Measurements from ENCODE around the gene CAND1.

The CAND1 gene

GRCh38 chr12:67348683-67349082 is 79.5 kb downstream of the CAND1 start:
- DNase-seq: no peak

DNA sequence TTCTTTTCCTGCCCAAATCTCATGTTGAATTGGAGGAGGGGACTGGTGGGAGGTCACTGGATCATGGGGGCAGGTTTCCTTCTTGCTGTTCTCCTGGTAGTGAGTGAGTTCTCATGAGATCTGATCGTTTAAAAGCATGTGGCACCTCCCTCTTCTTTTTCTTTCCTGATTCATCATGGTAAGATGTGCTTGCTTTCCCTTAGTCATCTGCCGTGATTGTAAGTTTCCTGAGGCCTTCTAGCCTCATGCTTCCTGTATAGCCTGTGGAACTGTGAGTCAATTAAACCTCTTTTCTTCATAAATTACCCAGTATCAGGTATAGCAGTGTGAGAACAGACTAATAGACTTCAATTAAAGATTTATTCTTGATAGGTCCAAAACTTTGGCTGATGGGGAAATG is 83.5 kb downstream of the CAND1 start:
- no peak for DNase-seq

- DNase-seq: no peak
Observed at GRCh38 chr12:67354322-67354721, 85.2 kb downstream of the CAND1 start.

DNA sequence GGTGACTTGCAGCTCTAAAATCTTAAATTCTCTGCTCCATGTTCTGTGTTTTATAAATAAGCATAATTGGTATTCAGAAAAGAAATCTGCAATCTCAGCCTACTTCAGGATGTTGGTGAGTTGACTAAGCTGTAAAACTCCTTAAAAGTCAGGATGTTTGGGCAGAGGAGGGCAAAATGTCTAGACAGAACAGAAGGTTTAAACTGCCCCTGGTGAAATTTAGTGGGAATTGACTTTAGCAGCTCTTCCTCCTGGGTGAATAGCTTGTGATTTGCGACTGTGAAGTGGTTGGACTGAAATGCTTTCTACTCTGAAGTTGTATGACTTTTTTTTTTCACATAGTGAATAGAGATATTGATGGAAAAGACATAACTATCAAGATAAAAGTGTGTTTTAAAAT is 85.8 kb downstream of the CAND1 start:
- peak in 1 of 2 experiments; percentile 3 for DNase-seq

DNA sequence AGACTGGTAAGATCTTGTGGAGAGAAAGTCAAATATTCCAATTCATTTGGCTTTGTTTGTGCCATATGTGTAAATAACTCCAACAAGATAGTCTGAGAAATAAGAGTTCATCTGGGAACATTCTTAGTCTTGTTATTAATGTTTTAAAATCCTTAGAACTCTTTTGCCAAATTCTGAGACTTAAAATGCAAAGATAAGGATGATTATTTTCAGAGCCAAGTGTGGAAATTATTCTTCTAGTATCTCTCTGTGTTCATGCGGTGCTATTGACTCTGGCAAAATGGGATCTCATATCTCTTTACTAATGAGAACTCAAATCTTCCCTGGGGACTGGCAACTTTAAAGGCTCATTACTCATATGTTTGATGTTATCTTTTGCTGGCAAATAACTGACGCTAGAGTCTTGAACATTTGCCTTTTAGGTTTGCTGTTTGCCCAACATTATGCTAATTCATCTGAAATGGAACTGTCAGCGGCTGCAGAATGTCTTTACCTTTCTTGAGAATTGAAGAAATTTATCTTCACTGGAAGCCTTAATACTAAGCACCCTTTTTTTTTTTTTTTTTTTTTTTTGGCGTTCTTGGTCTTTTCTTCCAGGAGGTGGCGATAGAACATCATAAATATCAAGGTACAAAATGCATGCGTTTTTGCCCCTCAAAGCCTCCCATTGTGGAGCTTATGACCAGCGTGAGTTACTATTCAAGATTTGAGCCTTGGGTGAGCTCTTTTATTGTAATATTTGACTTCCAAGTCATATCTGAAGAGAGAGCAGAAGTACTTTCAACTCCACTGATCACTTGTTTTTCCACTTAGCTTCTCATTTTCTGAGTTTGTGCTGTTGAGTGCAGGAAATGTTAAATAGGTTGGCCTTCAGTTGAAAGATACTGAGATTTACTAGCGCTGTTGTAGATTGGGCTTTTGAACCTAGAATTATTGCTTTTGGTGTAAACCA is 86.5 kb downstream of the CAND1 start:
- DNase-seq: peak in 1 of 2 experiments; percentile 67

DNA sequence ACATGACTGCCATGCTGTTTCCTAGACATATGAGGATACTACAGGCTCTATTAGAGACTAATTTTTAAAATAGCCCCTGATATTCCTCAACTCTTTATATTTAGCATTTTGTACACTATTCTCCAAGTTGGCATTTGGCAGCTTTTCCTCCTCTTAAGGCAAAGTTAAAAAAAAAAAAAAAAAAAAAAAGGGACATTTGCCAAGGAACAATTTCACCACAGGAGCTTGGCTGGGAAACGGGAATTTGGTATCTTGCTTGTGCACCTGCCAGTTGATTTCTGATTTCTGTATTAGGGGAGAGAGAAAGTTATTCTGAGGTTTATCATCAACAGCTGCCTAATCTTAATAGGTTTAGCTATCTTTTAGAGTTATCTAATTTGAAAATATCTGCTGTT is 87.2 kb downstream of the CAND1 start:
- DNase-seq: no peak

GRCh38 chr12:67357376-67358125 is 88.4 kb downstream of the CAND1 start:
- DNase-seq: no peak

GRCh38 chr12:67358781-67359338 is 89.7 kb downstream of the CAND1 start:
- DNase-seq: peak in 1 of 2 experiments; percentile 41

GRCh38 chr12:67362526-67362925 is 93.4 kb downstream of the CAND1 start:
- peak in 1 of 2 experiments; percentile 2 for DNase-seq

DNA sequence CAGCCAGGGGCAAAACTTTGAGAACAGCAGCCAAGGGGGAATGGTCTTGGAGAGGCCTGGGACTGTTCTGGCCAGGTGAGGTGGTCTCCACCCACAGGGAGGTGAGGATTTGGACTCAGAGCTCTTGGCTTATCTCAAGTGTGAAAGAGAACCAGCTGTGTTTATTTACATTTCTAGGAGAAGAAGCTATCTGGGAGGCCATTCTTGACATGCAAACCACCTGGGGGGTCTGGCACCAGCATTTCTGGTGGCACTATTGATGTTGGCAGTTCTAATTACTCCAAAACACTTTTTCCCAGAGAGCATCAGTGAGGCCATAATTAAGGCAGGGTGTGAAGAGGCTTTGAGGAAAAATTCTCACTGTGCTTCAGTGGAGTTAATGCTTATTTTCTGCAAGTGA is 95.1 kb downstream of the CAND1 start:
- DNase-seq: peak; percentile 18 to 61

- DNase-seq: no peak
Observed at GRCh38 chr12:67365131-67365530, 96.0 kb downstream of the CAND1 start.

DNA sequence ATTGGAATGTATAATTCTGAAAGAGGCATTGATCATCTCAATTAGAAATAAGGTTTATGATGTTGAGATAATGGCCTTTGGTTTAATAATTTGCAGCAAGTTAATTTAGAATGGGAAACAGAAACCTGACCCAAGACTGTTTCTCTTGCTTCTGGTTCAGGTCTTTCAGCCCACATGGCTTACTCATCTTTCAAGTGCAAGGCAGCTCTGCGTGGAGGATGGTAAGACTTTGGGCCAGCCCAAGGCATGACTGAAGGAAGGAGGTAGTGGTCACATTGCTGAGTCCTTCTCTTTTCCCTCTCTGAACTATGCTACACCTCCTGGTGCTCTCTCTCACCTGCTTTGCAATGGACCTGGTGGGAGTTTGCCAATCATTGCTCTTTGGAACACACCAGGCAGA is 98.7 kb downstream of the CAND1 start:
- no peak for DNase-seq

Measured in NCI-H524 (cell line).